Activated CD4-positive, alpha-beta T cell treated with anti-CD3 and anti-CD28 coated beads for 48 hours (primary cell): ENCODE data around the gene HIVEP3.
A peak's percentile ranks its signal among the peaks of the same experiment; 100 is the strongest.

Experiments
- DNase-seq: peaks from one replicate; pipeline ENCODE4 v3.0.0-alpha.2; 2020

The HIVEP3 gene

GRCh38 chr1:41891199-41891896, 27.4 kb downstream of the HIVEP3 start:
- peak; percentile 67 for DNase-seq

GRCh38 chr1:41890825-41891198, 27.9 kb downstream of the HIVEP3 start:
- no peak for DNase-seq

- DNase-seq: no peak
Observed at GRCh38 chr1:41889506-41890414, 29.0 kb downstream of the HIVEP3 start.

GRCh38 chr1:41888756-41889155, 30.0 kb downstream of the HIVEP3 start:
- DNase-seq: no peak

GRCh38 chr1:41887365-41887764, 31.4 kb downstream of the HIVEP3 start:
- DNase-seq: no peak

- no peak for DNase-seq
Observed at GRCh38 chr1:41884256-41885230, 34.2 kb downstream of the HIVEP3 start.

GRCh38 chr1:41883507-41883906, 35.2 kb downstream of the HIVEP3 start:
- no peak for DNase-seq

- no peak for DNase-seq
Observed at GRCh38 chr1:41882486-41882885, 36.2 kb downstream of the HIVEP3 start.

- no peak for DNase-seq
Observed at GRCh38 chr1:41882068-41882477, 36.6 kb downstream of the HIVEP3 start.

- DNase-seq: no peak
Observed at GRCh38 chr1:41880950-41881885, 37.5 kb downstream of the HIVEP3 start.

- no peak for DNase-seq
Observed at GRCh38 chr1:41880261-41880660, 38.5 kb downstream of the HIVEP3 start.

GRCh38 chr1:41879617-41880016, 39.1 kb downstream of the HIVEP3 start:
- no peak for DNase-seq

- DNase-seq: no peak
Observed at GRCh38 chr1:41878911-41879310, 39.8 kb downstream of the HIVEP3 start.

GRCh38 chr1:41878495-41878894, 40.2 kb downstream of the HIVEP3 start:
- no peak for DNase-seq

GRCh38 chr1:41876576-41877445, 41.9 kb downstream of the HIVEP3 start:
- no peak for DNase-seq

- DNase-seq: no peak
Observed at GRCh38 chr1:41875487-41875886, 43.2 kb downstream of the HIVEP3 start.

- no peak for DNase-seq
Observed at GRCh38 chr1:41874903-41875411, 43.8 kb downstream of the HIVEP3 start.

- DNase-seq: no peak
Observed at GRCh38 chr1:41874151-41874719, 44.5 kb downstream of the HIVEP3 start.

- DNase-seq: no peak
Observed at GRCh38 chr1:41872074-41872473, 46.6 kb downstream of the HIVEP3 start.

- no peak for DNase-seq
Observed at GRCh38 chr1:41870076-41870562, 48.6 kb downstream of the HIVEP3 start.
